A673 (cell line): ENCODE measurements around the gene CCDC178. TPM values are rescaled to one million over a fixed set of nuclear protein-coding genes. Genes with fewer than 3 reads are reported as not detected.

Experiments used
- BruUV-seq: library from RNA; stranded (reverse); fragments of 400-500 nt; replicated peaks from 2 replicates; lab custom pipeline; 2021; lab: Mats Ljungman, UMichigan
- CTCF ChIA-PET: fragments of 300-600 bp; sonication (Branson Sonifier 250); formaldehyde crosslinking; loops from one replicate; lab custom pipeline; 2022; ENCODE audit warnings: antibody characterized with exemption; lab: Charles Lee
- POLR2A ChIA-PET: fragments of 300-600 bp; sonication (Branson Sonifier 250); formaldehyde crosslinking; loops from one replicate; lab custom pipeline; 2022; ENCODE audit warnings: antibody characterized with exemption; ENCODE audit not compliant: low non-redundant PET; lab: Charles Lee
- DNase-seq: peaks from one replicate; pipeline ENCODE4 v3.0.0-alpha.2; 2015; ENCODE audit warnings: low spot score
- H3K27ac ChIP-seq: fragments of 200-600 bp; sonication (generic); 2 replicates; pipeline ENCODE4 v1.5.1; 2016; ENCODE audit warnings: mixed run types, low read depth, mild to moderate bottlenecking, mixed read lengths, antibody characterized with exemption, low read length; ENCODE audit not compliant: poor library complexity, severe bottlenecking
- H3K27me3 ChIP-seq: fragments of 200-600 bp; sonication (generic); replicated peaks from 2 replicates; pipeline ENCODE4 v1.6.1; 2017; ENCODE audit warnings: mixed run types, low read depth, mild to moderate bottlenecking, mixed read lengths, antibody characterized with exemption, low read length; ENCODE audit not compliant: insufficient read depth, poor library complexity
- H3K36me3 ChIP-seq: fragments of 200-600 bp; sonication (generic); 2 replicates; pipeline ENCODE4 v1.6.1; 2016; ENCODE audit warnings: mixed run types, mild to moderate bottlenecking, mixed read lengths, antibody characterized with exemption, low read length; ENCODE audit not compliant: insufficient read depth, poor library complexity, severe bottlenecking
- H3K4me1 ChIP-seq: fragments of 200-600 bp; sonication (generic); 2 replicates; pipeline ENCODE4 v1.6.1; 2017; ENCODE audit warnings: mixed run types, mild to moderate bottlenecking, mixed read lengths, antibody characterized with exemption, low read length; ENCODE audit not compliant: insufficient read depth, poor library complexity, severe bottlenecking
- H3K4me3 ChIP-seq: fragments of 200-600 bp; sonication (generic); 2 replicates; pipeline ENCODE4 v1.5.1; 2016; ENCODE audit warnings: low read depth, mixed run types, mild to moderate bottlenecking, mixed read lengths, low read length; ENCODE audit not compliant: poor library complexity, severe bottlenecking
- H3K9me3 ChIP-seq: fragments of 200-600 bp; sonication (generic); 2 replicates; pipeline ENCODE4 v1.6.1; 2016; ENCODE audit warnings: mixed run types, low read depth, mild to moderate bottlenecking, mixed read lengths, antibody characterized with exemption, low read length; ENCODE audit not compliant: poor library complexity, severe bottlenecking
- CTCF ChIP-seq: fragments of 300-800, 200-600 bp; sonication (generic); conservative IDR thresholded peaks from 2 replicates; pipeline ENCODE4 v1.5.1; 2017; ENCODE audit warnings: low read depth, mild to moderate bottlenecking, antibody characterized with exemption, low read length, moderate library complexity, mixed read lengths
- EZH2 ChIP-seq: fragments of 200-600 bp; sonication (generic); IDR thresholded peaks from 2 replicates; pipeline ENCODE4 v1.6.1; 2017; ENCODE audit warnings: borderline replicate concordance, low read depth, mild to moderate bottlenecking, mixed read lengths, antibody characterized with exemption, low read length; ENCODE audit not compliant: poor library complexity, severe bottlenecking
- intact Hi-C: fragments of 100-400 bp; cut with micrococcal nuclease; formaldehyde crosslinking; loops from one replicate; pipeline ENCODE4 v1.10.0; 2022; ENCODE audit not compliant: unreplicated experiment
- total RNA-seq: library from RNA; stranded (reverse); gene quantifications from 2 replicates; pipeline ENCODE4 v1.2.3, GENCODE V29; 2021

CCDC178 gene
- total RNA-seq, 1 experiment from 2014 or later, result not detected

GRCh38 chr18:32975501-32975900 lies 465.0 kb downstream of the CCDC178 start:
- H3K27me3 ChIP-seq, result no peaks in the 10 kb centered on the region
- H3K4me1 ChIP-seq, result no peaks in the 10 kb centered on the region
- POLR2A ChIA-PET, result no interaction called here
- no peak overlapping the region for H3K4me3 ChIP-seq
- BruUV-seq, result no TSS peak
- intact Hi-C loops, result no loop called here
- H3K27ac ChIP-seq, result no peak overlapping the region
- DNase-seq, result no peak
- TF ChIP-seq EZH2, result no peak
- TF ChIP-seq CTCF, result no peak
- no peaks in the 10 kb centered on the region for H3K36me3 ChIP-seq
- H3K9me3 ChIP-seq, result no peaks in the 10 kb centered on the region
- CTCF ChIA-PET, result no interaction called here

- no peak overlapping the region for H3K4me3 ChIP-seq
- H3K9me3 ChIP-seq, result no peaks in the 10 kb centered on the region
- H3K4me1 ChIP-seq, result no peaks in the 10 kb centered on the region
- ChIA-PET POLR2A (no interaction called here), CTCF (no interaction called here)
- H3K36me3 ChIP-seq, result no peaks in the 10 kb centered on the region
- TF ChIP-seq EZH2 (no peak), CTCF (no peak)
- no peak for DNase-seq
- intact Hi-C loops, result no loop called here
- no TSS peak for BruUV-seq
- no peaks in the 10 kb centered on the region for H3K27me3 ChIP-seq
- no peak overlapping the region for H3K27ac ChIP-seq
These were observed 465.4 kb downstream of the CCDC178 start for GRCh38 chr18:32975163-32975436.

GRCh38 chr18:32974421-32975162 lies 465.9 kb downstream of the CCDC178 start:
- no TSS peak for BruUV-seq

More at GRCh38 chr18:32974421-32975162, 465.9 kb downstream of the CCDC178 start:
- CTCF ChIA-PET, result no interaction called here
- no peaks in the 10 kb centered on the region for H3K27me3 ChIP-seq
- no peak overlapping the region for H3K4me3 ChIP-seq
- intact Hi-C loops, result no loop called here
- TF ChIP-seq EZH2, result no peak
- TF ChIP-seq CTCF, result no peak
- no peaks in the 10 kb centered on the region for H3K36me3 ChIP-seq
- H3K27ac ChIP-seq, result no peak overlapping the region
- POLR2A ChIA-PET, result no interaction called here
- no peaks in the 10 kb centered on the region for H3K9me3 ChIP-seq
- no peak for DNase-seq
- H3K4me1 ChIP-seq, result no peaks in the 10 kb centered on the region
